Mononuclear cell (primary cell): Measurements from ENCODE around the gene RCOR2. TPM values are rescaled to one million over a fixed set of nuclear protein-coding genes. Genes with fewer than 3 reads are reported as not detected.
"Not testable (repeated sequence)": the region's sequence is repeated elsewhere in the genome, so short reads cannot be mapped to it uniquely, and the experiment has no call there.

Source experiments
- H3K27me3 ChIP-seq: 2 replicates; pipeline ENCODE4 v1.6.0; 2011; ENCODE audit warnings: low read length, control low read depth; ENCODE audit not compliant: insufficient read depth
- H3K4me1 ChIP-seq: 2 replicates; pipeline ENCODE4 v1.5.1; 2011; ENCODE audit warnings: mild to moderate bottlenecking, low read length, control low read depth; ENCODE audit not compliant: insufficient read depth
- H3K4me3 ChIP-seq: 2 replicates; pipeline ENCODE4 v1.5.1; 2011; ENCODE audit warnings: mild to moderate bottlenecking, low read length, moderate library complexity
- H3K9me3 ChIP-seq: 2 replicates; pipeline ENCODE4 v1.5.1; 2011; ENCODE audit warnings: low read depth, mild to moderate bottlenecking, control low read depth, low read length
- total RNA-seq: library from RNA; depleted of rRNA; stranded (reverse); fragments of >200 nt; gene quantifications from one replicate; pipeline ENCODE4 v1.2.3, GENCODE V29; 2012

The RCOR2 gene
- total RNA-seq, 1 donor, result not detected

DNA sequence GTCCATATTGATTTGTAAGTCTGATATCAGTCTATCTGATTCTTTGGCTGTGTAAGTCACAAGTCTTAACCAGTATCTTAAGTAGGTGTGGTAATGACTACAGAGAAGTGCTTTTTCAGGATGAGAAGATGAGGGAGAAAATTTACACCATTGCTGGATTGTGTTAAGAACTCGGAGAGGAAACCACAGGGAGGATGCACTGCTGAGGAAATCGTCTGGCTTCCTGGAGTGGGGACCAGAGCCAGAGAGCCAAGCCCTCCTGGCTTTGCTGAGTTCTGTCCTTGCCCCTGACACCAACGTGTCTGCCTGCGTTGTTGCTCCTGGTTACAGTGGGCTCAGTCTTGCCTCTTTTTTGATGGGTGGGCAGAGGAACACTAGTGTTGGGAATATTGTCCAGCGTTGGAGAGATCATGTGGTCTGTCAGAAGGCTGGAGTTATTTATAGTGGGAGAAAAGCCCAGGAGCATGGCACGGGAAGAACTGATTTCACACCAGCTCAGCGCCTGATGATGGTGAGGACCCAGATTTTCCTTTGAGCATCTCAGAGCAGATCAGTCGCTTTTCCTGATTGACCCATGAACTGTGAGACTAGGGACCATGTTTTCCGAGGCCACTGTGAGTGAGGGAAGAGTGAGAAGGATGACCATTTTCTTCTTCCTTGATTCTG, 48.4 kb downstream of the RCOR2 start:
- Histone ChIP-seq H3K27me3 (no peaks in the 10 kb centered on the region), H3K9me3 (no peaks in the 10 kb centered on the region), H3K4me3 (no peak overlapping the region), H3K4me1 (peaks cover 97% of the 10 kb centered on the region)

DNA sequence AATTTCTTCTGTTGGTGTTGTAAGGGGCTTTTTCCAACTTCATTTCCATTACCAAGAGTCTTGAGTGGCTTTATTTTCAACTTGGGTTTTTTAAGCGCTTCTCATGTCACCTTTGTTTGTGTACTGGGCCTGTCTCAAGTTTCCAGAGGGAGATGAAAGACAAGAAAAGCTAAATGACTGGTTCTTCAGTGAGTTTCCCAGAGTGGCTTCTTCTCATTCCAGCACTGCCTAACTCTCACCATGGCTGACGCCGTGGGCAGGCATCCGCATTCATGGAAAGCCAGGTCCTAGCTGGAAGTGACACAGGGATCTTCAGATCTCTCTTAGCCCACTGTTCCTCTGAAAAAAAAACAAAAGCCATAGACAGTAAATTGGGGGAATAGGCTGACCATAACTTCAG, 49.5 kb downstream of the RCOR2 start:
- H3K4me3 ChIP-seq, result no peak overlapping the region
- peaks cover 97% of the 10 kb centered on the region for H3K4me1 ChIP-seq
- no peaks in the 10 kb centered on the region for H3K27me3 ChIP-seq
- H3K9me3 ChIP-seq, result no peaks in the 10 kb centered on the region

DNA sequence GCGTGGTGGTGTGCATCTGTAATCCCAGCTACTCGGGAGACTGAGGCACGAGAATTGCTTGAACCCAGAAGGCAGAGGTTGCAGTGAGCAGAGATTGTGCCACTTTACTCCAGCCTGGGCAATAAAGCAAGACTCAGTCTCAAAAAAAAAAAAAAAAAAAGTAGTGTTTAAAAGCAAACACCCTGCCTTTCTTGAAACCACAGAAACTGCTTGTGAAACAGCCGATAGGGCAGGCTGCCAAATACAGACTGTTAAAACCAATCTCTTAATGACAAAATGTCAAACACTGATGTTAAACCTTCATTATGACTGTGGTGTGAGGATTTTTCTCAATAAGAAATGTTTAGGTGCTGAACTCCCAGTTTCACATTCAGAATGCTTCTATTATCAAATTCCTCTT, 50.8 kb downstream of the RCOR2 start:
- Histone ChIP-seq H3K4me3 (no peak overlapping the region), H3K9me3 (no peaks in the 10 kb centered on the region), H3K4me1 (peaks cover 90% of the 10 kb centered on the region), H3K27me3 (no peaks in the 10 kb centered on the region)

DNA sequence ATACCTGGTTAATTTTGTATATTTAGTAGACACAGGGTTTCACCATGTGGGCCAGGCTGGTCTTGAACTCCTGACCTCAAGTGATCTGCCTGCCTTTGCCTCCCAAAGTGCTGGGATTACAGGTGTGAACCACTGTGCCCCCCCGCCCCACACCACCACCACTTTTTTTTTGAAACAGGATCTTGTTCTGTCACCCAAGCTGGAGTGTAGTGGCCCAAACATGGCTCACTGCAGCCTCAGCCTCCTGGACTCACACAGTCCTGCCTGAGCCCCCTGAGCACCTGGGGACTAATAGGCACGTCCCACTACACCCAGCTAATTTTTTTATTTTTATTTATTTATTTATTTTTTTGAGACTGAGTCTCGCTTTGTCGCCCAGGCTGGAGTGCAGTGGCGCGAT, 53.3 kb downstream of the RCOR2 start:
- H3K27me3 ChIP-seq, H3K4me3 ChIP-seq, H3K9me3 ChIP-seq: not testable (repeated sequence)
- peaks cover 76% of the 10 kb centered on the region for H3K4me1 ChIP-seq

DNA sequence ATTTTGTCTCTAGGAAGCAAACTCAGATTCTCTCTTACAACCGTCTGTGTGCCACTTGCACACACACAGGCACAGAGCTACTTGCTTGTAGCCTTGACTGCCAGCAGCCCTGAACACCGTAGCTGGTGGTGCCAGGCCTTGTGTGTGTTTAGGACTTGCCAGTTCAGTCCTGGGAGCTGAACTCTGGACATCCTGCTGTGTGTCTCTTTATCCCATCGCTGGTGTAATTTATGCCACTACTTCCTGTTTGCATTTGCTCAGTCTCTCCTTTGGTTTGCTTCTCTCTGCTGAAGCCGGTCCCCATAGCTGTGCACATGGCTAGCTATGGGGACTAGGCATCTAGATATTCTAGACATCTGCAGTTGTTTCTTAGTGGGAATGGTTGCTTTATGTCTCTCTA, 54.0 kb downstream of the RCOR2 start:
- H3K9me3 ChIP-seq, result no peaks in the 10 kb centered on the region
- H3K4me3 ChIP-seq, result no peak overlapping the region
- peaks cover 76% of the 10 kb centered on the region for H3K4me1 ChIP-seq
- no peaks in the 10 kb centered on the region for H3K27me3 ChIP-seq

Other genes with a start within 250 kb of the RCOR2 start
- 29.8 TPM for gene ATL3, start 245.8 kb downstream of the RCOR2 start, total RNA-seq
- gene RTN3, start 235.7 kb downstream of the RCOR2 start, total RNA-seq, result 65.1 TPM
- gene ZFTA, start 148.4 kb downstream of the RCOR2 start, total RNA-seq, result 2.6 TPM
- gene SPINDOC, start 103.7 kb downstream of the RCOR2 start, total RNA-seq, result 3.0 TPM
- 19.4 TPM for gene MARK2, start 78.1 kb downstream of the RCOR2 start, total RNA-seq
- 5.2 TPM for gene NAA40, start 21.8 kb upstream of the RCOR2 start, total RNA-seq
- 173 TPM for gene COX8A, start 57.5 kb upstream of the RCOR2 start, total RNA-seq
- gene OTUB1, start 69.3 kb upstream of the RCOR2 start, total RNA-seq, result 33.6 TPM
- gene FLRT1, start 118.8 kb upstream of the RCOR2 start, total RNA-seq, result not detected
- 4.0 TPM for gene MACROD1, start 248.9 kb upstream of the RCOR2 start, total RNA-seq